ENCODE measurements around the gene RPP21. TPM values are rescaled to one million over a fixed set of nuclear protein-coding genes. Genes with fewer than 3 reads are reported as not detected.

RPP21 gene
- total and polyA plus RNA-seq, 2 donors (not counting 1 experiment from before 2014, with no cell fraction given): 48.1 to 114 TPM

DNA sequence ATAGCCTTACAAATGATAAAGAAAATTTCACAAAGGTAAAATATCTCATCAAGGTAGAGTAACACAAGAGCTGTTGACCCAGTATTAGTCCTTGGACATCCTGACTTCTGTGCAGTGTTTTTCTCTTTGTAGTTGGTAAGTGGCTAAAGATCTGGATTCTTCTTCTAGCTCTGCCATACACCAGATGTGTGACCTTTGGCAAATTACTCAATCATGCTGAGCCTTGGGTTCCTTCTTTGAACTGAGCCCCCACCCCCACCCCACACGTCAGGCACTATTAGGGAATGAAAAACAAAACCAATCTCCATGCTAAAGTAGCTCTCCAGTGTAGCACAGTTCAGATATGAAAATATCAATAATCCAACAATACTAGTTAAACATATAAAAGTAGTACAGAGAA, 33.3 kb upstream of the RPP21 start:
- no CpG with 5 or more reads among the region's 1 CpG for WGBS (ENCODE audit: insufficient coverage)
- POLR2A ChIA-PET: no interaction called here
- intact Hi-C loops (cut with micrococcal nuclease): no loop called here

DNA sequence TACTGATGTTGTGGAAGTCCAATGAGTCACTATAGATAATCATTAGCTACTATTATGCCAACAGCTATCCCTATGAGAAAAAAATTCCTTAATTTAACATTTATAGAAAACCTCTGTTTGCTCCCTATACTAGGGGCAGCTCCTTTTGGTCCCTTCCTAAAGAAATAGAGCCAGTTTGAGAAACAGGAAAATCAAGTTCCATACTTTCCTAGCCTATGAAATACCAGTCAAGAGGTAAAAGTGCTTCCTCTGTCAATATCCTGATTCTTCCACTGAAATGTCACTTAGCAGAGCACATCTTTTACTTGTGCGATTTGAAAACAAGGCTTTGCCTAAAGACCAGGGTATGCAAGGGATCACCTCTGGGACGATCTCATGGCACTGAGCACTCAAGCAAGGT, 32.7 kb upstream of the RPP21 start:
- TF ChIP-seq EZH2 (IDR thresholded peaks at IDR 0.05; ENCODE audit: borderline replicate concordance, insufficient read depth, low read depth, low read length, poor library complexity, severe bottlenecking): no peak
- TF ChIP-seq, protein P1, sequence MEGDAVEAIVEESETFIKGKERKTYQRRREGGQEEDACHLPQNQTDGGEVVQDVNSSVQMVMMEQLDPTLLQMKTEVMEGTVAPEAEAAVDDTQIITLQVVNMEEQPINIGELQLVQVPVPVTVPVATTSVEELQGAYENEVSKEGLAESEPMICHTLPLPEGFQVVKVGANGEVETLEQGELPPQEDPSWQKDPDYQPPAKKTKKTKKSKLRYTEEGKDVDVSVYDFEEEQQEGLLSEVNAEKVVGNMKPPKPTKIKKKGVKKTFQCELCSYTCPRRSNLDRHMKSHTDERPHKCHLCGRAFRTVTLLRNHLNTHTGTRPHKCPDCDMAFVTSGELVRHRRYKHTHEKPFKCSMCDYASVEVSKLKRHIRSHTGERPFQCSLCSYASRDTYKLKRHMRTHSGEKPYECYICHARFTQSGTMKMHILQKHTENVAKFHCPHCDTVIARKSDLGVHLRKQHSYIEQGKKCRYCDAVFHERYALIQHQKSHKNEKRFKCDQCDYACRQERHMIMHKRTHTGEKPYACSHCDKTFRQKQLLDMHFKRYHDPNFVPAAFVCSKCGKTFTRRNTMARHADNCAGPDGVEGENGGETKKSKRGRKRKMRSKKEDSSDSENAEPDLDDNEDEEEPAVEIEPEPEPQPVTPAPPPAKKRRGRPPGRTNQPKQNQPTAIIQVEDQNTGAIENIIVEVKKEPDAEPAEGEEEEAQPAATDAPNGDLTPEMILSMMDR (IDR thresholded peaks at IDR 0.05): no peak
- peaks cover 95% of the 10 kb centered on the region for H3K79me2 ChIP-seq (ENCODE audit: control insufficient read depth, insufficient read depth, low read length)
- no peak overlapping the region for H2AFZ ChIP-seq (ENCODE audit: insufficient read depth, low read depth, low read length, poor library complexity, severe bottlenecking)
- Mint-ChIP-seq H3K4me3 (no peak overlapping the region), H3K27me3 (no peaks in the 10 kb centered on the region), H3K9me3 (ENCODE audit: insufficient read depth) (no peaks in the 10 kb centered on the region), H3K27ac (no peak overlapping the region), H3K4me1 (peaks cover 16% of the 10 kb centered on the region)
- ATAC-seq (ENCODE audit: low read depth) (no peak), DNase-seq (no peak)
- CTCF ChIA-PET: no interaction called here
- H3K36me3 ChIP-seq (replicated peaks in 1 of 2; ENCODE audit: control extremely low read depth in 1 of 2, control insufficient read depth in 1 of 2, extremely low read depth in 1 of 2, insufficient read depth in 2 of 2, low read length in 1 of 2): peaks cover 0 to 46% of the 10 kb centered on the region in 2 experiments
- no peaks in the 10 kb centered on the region for H3K27me3 ChIP-seq (replicated peaks in 1 of 4; ENCODE audit: control extremely low read depth in 1 of 4, control insufficient read depth in 3 of 4, insufficient read depth in 4 of 4, low read length in 3 of 4)
- H3K9me3 ChIP-seq (ENCODE audit: control extremely low read depth in 1 of 3, control insufficient read depth in 2 of 3, insufficient read depth in 1 of 3, low read length in 2 of 3): no peaks in the 10 kb centered on the region
- POLR2A ChIA-PET: no interaction called here
- WGBS (ENCODE audit: insufficient coverage): 95% methylated on average over 2 of the region's 2 CpGs
- no peaks in the 10 kb centered on the region for H3K4me1 ChIP-seq (ENCODE audit: control insufficient read depth in 2 of 2, insufficient read depth in 2 of 2, low read length in 2 of 2)
- H3K9ac ChIP-seq (ENCODE audit: low read length): no peak overlapping the region
- intact Hi-C loops (cut with micrococcal nuclease): no loop called here
- H3K4me3 ChIP-seq (ENCODE audit: control extremely low read depth in 1 of 5, extremely low read depth in 1 of 5, insufficient read depth in 1 of 5, low read depth in 2 of 5, low read length in 4 of 5): no peak overlapping the region
- peaks cover 95% of the 10 kb centered on the region for H4K20me1 ChIP-seq (ENCODE audit: control insufficient read depth, insufficient read depth, low read length, poor library complexity, severe bottlenecking)
- no peak overlapping the region for H3K4me2 ChIP-seq (replicated peaks; ENCODE audit: low read depth, low read length, poor library complexity, severe bottlenecking)
- no peak overlapping the region for H3K27ac ChIP-seq (ENCODE audit: low read length in 2 of 2)

More for the DNA sequence above, 33.3 kb upstream of the RPP21 start:
- Mint-ChIP-seq H3K27me3 (no peaks in the 10 kb centered on the region), H3K9me3 (ENCODE audit: insufficient read depth) (no peaks in the 10 kb centered on the region), H3K27ac (no peak overlapping the region), H3K4me3 (no peak overlapping the region), H3K4me1 (peaks cover 15% of the 10 kb centered on the region)
- H3K4me3 ChIP-seq (ENCODE audit: control extremely low read depth in 1 of 5, extremely low read depth in 1 of 5, insufficient read depth in 1 of 5, low read depth in 2 of 5, low read length in 4 of 5): no peak overlapping the region
- CTCF ChIA-PET: no interaction called here
- peaks cover 97% of the 10 kb centered on the region for H4K20me1 ChIP-seq (ENCODE audit: control insufficient read depth, insufficient read depth, low read length, poor library complexity, severe bottlenecking)
- DNase-seq (no peak), ATAC-seq (ENCODE audit: low read depth) (no peak)
- peaks cover 0 to 48% of the 10 kb centered on the region in 2 experiments for H3K36me3 ChIP-seq (replicated peaks in 1 of 2; ENCODE audit: control extremely low read depth in 1 of 2, control insufficient read depth in 1 of 2, extremely low read depth in 1 of 2, insufficient read depth in 2 of 2, low read length in 1 of 2)
- H3K79me2 ChIP-seq (ENCODE audit: control insufficient read depth, insufficient read depth, low read length): peaks cover 95% of the 10 kb centered on the region
- H3K4me2 ChIP-seq (replicated peaks; ENCODE audit: low read depth, low read length, poor library complexity, severe bottlenecking): no peak overlapping the region
- H3K4me1 ChIP-seq (ENCODE audit: control insufficient read depth in 2 of 2, insufficient read depth in 2 of 2, low read length in 2 of 2): no peaks in the 10 kb centered on the region
- H2AFZ ChIP-seq (ENCODE audit: insufficient read depth, low read depth, low read length, poor library complexity, severe bottlenecking): no peak overlapping the region
- no peak overlapping the region for H3K27ac ChIP-seq (ENCODE audit: low read length in 2 of 2)
- no peaks in the 10 kb centered on the region for H3K27me3 ChIP-seq (replicated peaks in 1 of 4; ENCODE audit: control extremely low read depth in 1 of 4, control insufficient read depth in 3 of 4, insufficient read depth in 4 of 4, low read length in 3 of 4)
- H3K9me3 ChIP-seq (ENCODE audit: control extremely low read depth in 1 of 3, control insufficient read depth in 2 of 3, insufficient read depth in 1 of 3, low read length in 2 of 3): no peaks in the 10 kb centered on the region
- no peak for TF ChIP-seq EZH2 (IDR thresholded peaks at IDR 0.05; ENCODE audit: borderline replicate concordance, insufficient read depth, low read depth, low read length, poor library complexity, severe bottlenecking)
- TF ChIP-seq, protein P1 (IDR thresholded peaks at IDR 0.05): no peak
- no peak overlapping the region for H3K9ac ChIP-seq (ENCODE audit: low read length)
